ENCODE measurements around the gene GPR137C. TPM values are rescaled to one million over a fixed set of nuclear protein-coding genes. Genes with fewer than 3 reads are reported as not detected.

Gene GPR137C
- total RNA-seq, 2 experiments from 2014 or later, result 0.12 to 0.19 TPM

- Mint-ChIP-seq H3K27me3 (no peaks in the 10 kb centered on the region), H3K4me3 (no peak overlapping the region), H3K9me3 (no peaks in the 10 kb centered on the region), H3K4me1 (ENCODE audit: low read depth) (no peaks in the 10 kb centered on the region), H3K27ac (no peak overlapping the region), H3K36me3 (no peaks in the 10 kb centered on the region)
- intact Hi-C loops (cut with micrococcal nuclease), result no loop called here
- no peak for DNase-seq
- POLR2A ChIA-PET, result no interaction called here
- CTCF ChIA-PET, result interaction anchor here (0.9 kb wide), 1 partner anchor 28 kb away, joined by 4 read pairs; no protein-coding TSS in a partner anchor
These were observed 30.9 kb downstream of the GPR137C start for GRCh38 chr14:52583544-52583943.

- H3K9me3 Mint-ChIP-seq, result peaks cover 15% of the 10 kb centered on the region
- no peaks in the 10 kb centered on the region for H3K27me3 Mint-ChIP-seq
- H3K27ac Mint-ChIP-seq, result no peak overlapping the region
- no peaks in the 10 kb centered on the region for H3K4me1 Mint-ChIP-seq (ENCODE audit: low read depth)
- H3K4me3 Mint-ChIP-seq, result no peak overlapping the region
- intact Hi-C loops (cut with micrococcal nuclease), result no loop called here
- H3K36me3 Mint-ChIP-seq, result no peaks in the 10 kb centered on the region
- DNase-seq, result no peak
- ChIA-PET POLR2A (no interaction called here), CTCF (no interaction called here)
These were observed 37.0 kb downstream of the GPR137C start for GRCh38 chr14:52589646-52590045.

GRCh38 chr14:52590318-52590717 is 37.7 kb downstream of the GPR137C start:
- intact Hi-C loops (cut with micrococcal nuclease), result no loop called here
- Mint-ChIP-seq H3K4me3 (no peak overlapping the region), H3K36me3 (no peaks in the 10 kb centered on the region), H3K4me1 (ENCODE audit: low read depth) (no peaks in the 10 kb centered on the region), H3K27me3 (no peaks in the 10 kb centered on the region), H3K9me3 (peaks cover 17% of the 10 kb centered on the region), H3K27ac (no peak overlapping the region)
- DNase-seq, result no peak
- ChIA-PET CTCF (no interaction called here), POLR2A (no interaction called here)

GRCh38 chr14:52596320-52596719 is 43.7 kb downstream of the GPR137C start:
- intact Hi-C loops (cut with micrococcal nuclease), result no loop called here
- Mint-ChIP-seq H3K9me3 (peaks cover 18% of the 10 kb centered on the region), H3K4me3 (no peak overlapping the region), H3K4me1 (ENCODE audit: low read depth) (no peaks in the 10 kb centered on the region), H3K36me3 (no peaks in the 10 kb centered on the region), H3K27me3 (no peaks in the 10 kb centered on the region), H3K27ac (no peak overlapping the region)
- ChIA-PET CTCF (no interaction called here), POLR2A (no interaction called here)
- no peak for DNase-seq

GRCh38 chr14:52596861-52597260 is 44.2 kb downstream of the GPR137C start:
- ChIA-PET CTCF (no interaction called here), POLR2A (no interaction called here)
- Mint-ChIP-seq H3K27me3 (no peaks in the 10 kb centered on the region), H3K27ac (no peak overlapping the region), H3K36me3 (no peaks in the 10 kb centered on the region), H3K4me3 (no peak overlapping the region), H3K4me1 (ENCODE audit: low read depth) (no peaks in the 10 kb centered on the region), H3K9me3 (peaks cover 15% of the 10 kb centered on the region)
- DNase-seq, result no peak
- intact Hi-C loops (cut with micrococcal nuclease), result no loop called here

- no peak overlapping the region for H3K4me3 Mint-ChIP-seq
- no peaks in the 10 kb centered on the region for H3K4me1 Mint-ChIP-seq (ENCODE audit: low read depth)
- intact Hi-C loops (cut with micrococcal nuclease), result no loop called here
- H3K27me3 Mint-ChIP-seq, result no peaks in the 10 kb centered on the region
- ChIA-PET POLR2A (no interaction called here), CTCF (no interaction called here)
- H3K9me3 Mint-ChIP-seq, result peaks cover 15% of the 10 kb centered on the region
- no peaks in the 10 kb centered on the region for H3K36me3 Mint-ChIP-seq
- DNase-seq, result no peak
- H3K27ac Mint-ChIP-seq, result no peak overlapping the region
These were observed 45.9 kb downstream of the GPR137C start for GRCh38 chr14:52598568-52598967.

- Mint-ChIP-seq H3K4me1 (ENCODE audit: low read depth) (no peaks in the 10 kb centered on the region), H3K9me3 (peaks cover 2% of the 10 kb centered on the region), H3K27ac (no peak overlapping the region), H3K36me3 (no peaks in the 10 kb centered on the region), H3K4me3 (no peak overlapping the region), H3K27me3 (no peaks in the 10 kb centered on the region)
- CTCF ChIA-PET, result no interaction called here
- POLR2A ChIA-PET, result no interaction called here
- intact Hi-C loops (cut with micrococcal nuclease), result no loop called here
- DNase-seq, result no peak
These were observed 47.3 kb downstream of the GPR137C start for GRCh38 chr14:52599974-52600373.

- Mint-ChIP-seq H3K36me3 (no peaks in the 10 kb centered on the region), H3K27ac (no peak overlapping the region), H3K4me3 (no peak overlapping the region), H3K27me3 (no peaks in the 10 kb centered on the region), H3K9me3 (no peaks in the 10 kb centered on the region), H3K4me1 (ENCODE audit: low read depth) (no peaks in the 10 kb centered on the region)
- CTCF ChIA-PET, result no interaction called here
- intact Hi-C loops (cut with micrococcal nuclease), result no loop called here
- POLR2A ChIA-PET, result no interaction called here
- no peak for DNase-seq
These were observed 49.5 kb downstream of the GPR137C start for GRCh38 chr14:52602131-52602530.

- CTCF ChIA-PET, result no interaction called here
- H3K4me1 Mint-ChIP-seq (ENCODE audit: low read depth), result no peaks in the 10 kb centered on the region
- H3K27me3 Mint-ChIP-seq, result peaks cover 1% of the 10 kb centered on the region
- intact Hi-C loops (cut with micrococcal nuclease), result no loop called here
- DNase-seq, result no peak
- no peak overlapping the region for H3K4me3 Mint-ChIP-seq
- H3K27ac Mint-ChIP-seq, result no peak overlapping the region
- H3K9me3 Mint-ChIP-seq, result no peaks in the 10 kb centered on the region
- POLR2A ChIA-PET, result no interaction called here
- H3K36me3 Mint-ChIP-seq, result no peaks in the 10 kb centered on the region
These were observed 54.4 kb downstream of the GPR137C start for GRCh38 chr14:52607061-52607460.

- ChIA-PET POLR2A (no interaction called here), CTCF (no interaction called here)
- no peak overlapping the region for H3K27ac Mint-ChIP-seq
These were observed 56.9 kb downstream of the GPR137C start for GRCh38 chr14:52609445-52610044.

GRCh38 chr14:52610187-52610586 is 57.6 kb downstream of the GPR137C start:
- no peak for DNase-seq
- no peak overlapping the region for H3K4me3 Mint-ChIP-seq
- peaks cover 1% of the 10 kb centered on the region for H3K27me3 Mint-ChIP-seq
- ChIA-PET POLR2A (interaction anchor here (0.7 kb wide), 1 partner anchor 75 kb away, joined by 3 read pairs; no protein-coding TSS in a partner anchor), CTCF (no interaction called here)
- intact Hi-C loops (cut with micrococcal nuclease), result no loop called here
- H3K27ac Mint-ChIP-seq, result no peak overlapping the region
- H3K36me3 Mint-ChIP-seq, result no peaks in the 10 kb centered on the region
- no peaks in the 10 kb centered on the region for H3K4me1 Mint-ChIP-seq (ENCODE audit: low read depth)
- H3K9me3 Mint-ChIP-seq, result no peaks in the 10 kb centered on the region

More at GRCh38 chr14:52609445-52610044, 56.9 kb downstream of the GPR137C start:
- Mint-ChIP-seq H3K27me3 (peaks cover 1% of the 10 kb centered on the region), H3K4me1 (ENCODE audit: low read depth) (no peaks in the 10 kb centered on the region), H3K4me3 (no peak overlapping the region), H3K36me3 (no peaks in the 10 kb centered on the region), H3K9me3 (no peaks in the 10 kb centered on the region)
- intact Hi-C loops (cut with micrococcal nuclease), result no loop called here
- no peak for DNase-seq

GRCh38 chr14:52618602-52619001 is 66.0 kb downstream of the GPR137C start:
- ChIA-PET CTCF (no interaction called here), POLR2A (no interaction called here)
- no peaks in the 10 kb centered on the region for H3K36me3 Mint-ChIP-seq
- H3K4me1 Mint-ChIP-seq (ENCODE audit: low read depth), result no peaks in the 10 kb centered on the region
- H3K27me3 Mint-ChIP-seq, result no peaks in the 10 kb centered on the region
- H3K9me3 Mint-ChIP-seq, result no peaks in the 10 kb centered on the region
- no peak overlapping the region for H3K27ac Mint-ChIP-seq
- H3K4me3 Mint-ChIP-seq, result no peak overlapping the region
- intact Hi-C loops (cut with micrococcal nuclease), result no loop called here
- DNase-seq, result no peak

GRCh38 chr14:52619687-52620086 is 67.1 kb downstream of the GPR137C start:
- Mint-ChIP-seq H3K27ac (no peak overlapping the region), H3K9me3 (no peaks in the 10 kb centered on the region), H3K27me3 (no peaks in the 10 kb centered on the region), H3K4me1 (ENCODE audit: low read depth) (no peaks in the 10 kb centered on the region), H3K36me3 (no peaks in the 10 kb centered on the region), H3K4me3 (no peak overlapping the region)
- DNase-seq, result no peak
- CTCF ChIA-PET, result no interaction called here
- intact Hi-C loops (cut with micrococcal nuclease), result no loop called here
- POLR2A ChIA-PET, result no interaction called here
